ENCODE results near the gene LARGE1.

Gene LARGE1

DNA sequence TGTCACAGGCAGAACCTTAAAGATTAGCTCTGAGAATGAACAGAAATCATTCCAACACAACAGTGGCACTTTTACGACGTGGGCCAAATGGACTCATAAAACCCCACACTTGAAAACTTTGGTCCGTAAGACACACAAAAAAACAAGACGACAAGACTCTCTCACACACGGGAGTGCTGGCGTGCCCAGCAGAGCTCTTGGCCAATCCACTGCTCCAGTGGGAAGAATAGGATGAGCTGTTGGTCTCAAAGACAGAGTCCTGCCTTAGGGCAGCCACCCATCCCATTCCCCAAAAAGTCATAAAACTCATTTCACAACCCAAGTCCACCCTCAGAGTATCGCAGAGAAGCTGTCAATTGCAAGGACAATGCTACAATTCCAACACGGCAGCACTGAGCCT is 18.2 kb downstream of the LARGE1 start:
- no peak for FAIRE-seq
- TF ChIP-seq POLR2A (IDR thresholded peaks at IDR 0.05; ENCODE audit: low read depth, low read length) (no peak), TAF1 (IDR thresholded peaks at IDR 0.05; ENCODE audit: low read depth, low read length) (no peak)

DNA sequence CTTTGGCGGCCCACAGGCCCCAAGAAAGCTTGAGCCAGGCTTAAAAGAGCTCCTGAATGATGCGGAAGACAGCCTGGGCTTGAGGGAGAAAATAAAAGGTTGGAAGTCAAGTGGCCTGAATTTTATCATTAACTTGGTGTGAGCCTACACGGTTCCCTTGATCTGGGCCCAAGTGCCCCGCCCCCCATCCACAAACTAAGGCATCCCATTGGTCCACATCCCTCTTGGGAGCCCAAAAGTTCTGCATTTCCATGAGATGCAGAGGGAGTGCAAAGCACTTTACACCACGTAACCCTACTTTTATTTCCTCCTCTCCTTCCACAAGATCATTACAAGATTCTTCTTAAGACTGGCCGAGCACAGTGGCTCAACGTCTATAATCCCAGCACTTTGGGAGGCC is 22.2 kb downstream of the LARGE1 start:
- TF ChIP-seq PAX5 (IDR thresholded peaks at IDR 0.05; ENCODE audit: insufficient read depth, low read length, severe bottlenecking), result no peak
- TF ChIP-seq POLR2A (IDR thresholded peaks at IDR 0.05; ENCODE audit: low read depth, low read length), result no peak
- no peak for TF ChIP-seq POLR2AphosphoS5 (IDR thresholded peaks at IDR 0.05; ENCODE audit: low read depth, low read length)
- no peak for TF ChIP-seq POU2F2 (IDR thresholded peaks at IDR 0.05; ENCODE audit: low read depth, low read length)
- no peak for TF ChIP-seq SPI1 (IDR thresholded peaks at IDR 0.05; ENCODE audit: low read depth, low read length)
- no peak for TF ChIP-seq TAF1 (IDR thresholded peaks at IDR 0.05; ENCODE audit: low read depth, low read length)
- DNase-seq (ENCODE audit: insufficient read length, low spot score), result no peak
- no peak for FAIRE-seq

More for the DNA sequence above, 18.2 kb downstream of the LARGE1 start:
- no peak for DNase-seq (ENCODE audit: insufficient read length, low spot score)

DNA sequence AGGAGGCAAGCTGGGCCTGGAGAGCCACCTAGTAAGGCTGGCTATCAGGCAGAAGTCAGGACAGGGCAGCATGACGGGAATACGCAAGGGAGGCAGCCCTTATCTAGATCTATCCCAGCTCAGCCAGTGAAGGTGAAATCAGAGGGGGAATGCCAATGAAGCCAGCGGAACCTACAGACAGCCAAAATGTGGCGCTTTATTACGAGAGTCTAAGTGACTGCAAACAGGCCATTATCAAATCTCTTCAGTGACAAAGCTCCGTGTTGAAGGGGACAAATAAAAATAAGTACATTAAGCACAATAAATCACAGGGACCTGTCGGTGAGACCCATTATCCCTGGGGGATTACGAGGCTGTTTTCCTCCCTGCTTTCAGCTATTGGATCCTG is 22.8 kb downstream of the LARGE1 start:
- DNase-seq (ENCODE audit: insufficient read length, low spot score) (no peak), FAIRE-seq (no peak)
- TF ChIP-seq TAF1 (IDR thresholded peaks at IDR 0.05; ENCODE audit: low read depth, low read length), result no peak

DNA sequence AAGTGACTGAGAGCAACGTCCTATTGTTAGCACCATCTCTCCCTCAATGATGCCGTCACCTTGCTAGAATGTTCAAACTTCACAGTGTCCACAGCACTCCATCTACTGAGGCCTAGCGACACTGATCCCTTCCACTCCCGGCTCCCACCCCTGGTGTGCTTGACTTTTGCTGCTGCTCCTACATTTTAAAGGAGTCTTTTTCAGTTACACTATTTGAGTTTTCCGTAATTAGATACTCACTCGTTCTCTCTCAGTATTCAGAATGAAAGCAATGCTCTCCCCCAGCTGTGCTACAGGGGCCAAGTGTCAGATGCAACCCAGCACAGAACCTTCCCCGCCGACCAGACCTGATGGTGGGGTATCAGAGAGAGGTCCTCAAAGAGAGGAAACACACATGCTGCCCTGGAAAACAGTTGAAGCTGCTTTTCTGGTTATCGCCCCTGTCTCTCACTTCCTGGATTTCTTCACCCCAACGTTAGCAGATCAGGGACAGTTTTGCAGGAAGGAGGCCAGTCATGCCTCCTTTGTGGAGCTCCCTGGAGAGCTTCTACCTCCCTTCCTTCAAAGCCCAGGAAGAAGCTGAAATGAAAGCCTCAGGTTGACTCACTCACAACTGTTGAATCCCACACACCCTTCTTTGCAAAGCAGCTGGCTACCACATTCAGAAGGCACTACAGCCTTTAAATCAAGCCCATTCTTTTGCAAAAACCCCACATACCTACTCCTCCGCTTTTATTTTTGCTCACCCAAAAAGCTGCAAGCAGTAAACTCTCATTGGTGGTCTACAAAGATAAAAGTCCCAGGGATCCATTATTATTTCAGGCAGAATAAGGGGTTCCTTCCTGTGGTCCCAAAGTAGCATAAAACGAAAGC is 23.5 kb downstream of the LARGE1 start:
- 0 out of 2 replicates have a peak, but pooled peaks have one; percentile 31 for TF ChIP-seq TAF1 (IDR thresholded peaks at IDR 0.05; ENCODE audit: low read depth, low read length)
- TF ChIP-seq PAX5 (IDR thresholded peaks at IDR 0.05; ENCODE audit: insufficient read depth, low read length, severe bottlenecking), result no peak
- TF ChIP-seq POLR2AphosphoS5 (IDR thresholded peaks at IDR 0.05; ENCODE audit: low read depth, low read length), result no peak; the same call in none of the 2 replicates
- 0 out of 2 replicates have a peak, but pooled peaks have one; percentile 35 for TF ChIP-seq POU2F2 (IDR thresholded peaks at IDR 0.05; ENCODE audit: low read depth, low read length)
- no peak; the same call in none of the 2 replicates for TF ChIP-seq SPI1 (IDR thresholded peaks at IDR 0.05; ENCODE audit: low read depth, low read length)
- FAIRE-seq, result no peak

DNA sequence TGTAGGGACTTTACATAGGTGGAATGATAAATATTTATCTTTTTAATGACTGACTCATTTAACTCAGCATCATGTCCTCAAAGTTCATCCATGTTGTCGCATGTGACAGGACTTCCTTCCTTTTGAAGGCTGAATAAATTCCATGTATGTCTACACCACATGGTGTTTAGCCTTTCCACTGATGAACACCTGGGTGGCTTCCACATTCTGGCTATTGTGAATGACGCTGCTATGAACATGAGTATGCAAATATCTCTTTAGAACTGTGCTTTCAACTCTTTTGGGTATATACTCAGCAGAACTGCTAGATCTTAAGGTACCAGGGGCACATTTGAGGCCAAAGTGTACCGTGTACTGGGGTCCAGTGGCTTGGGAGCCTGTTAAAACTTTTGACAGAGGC is 24.1 kb downstream of the LARGE1 start:
- TF ChIP-seq SPI1 (IDR thresholded peaks at IDR 0.05; ENCODE audit: low read depth, low read length), result peak; percentile 46
- no peak; the same call in 1 of the 2 replicates for TF ChIP-seq POLR2AphosphoS5 (IDR thresholded peaks at IDR 0.05; ENCODE audit: low read depth, low read length)
- no peak for TF ChIP-seq PAX5 (IDR thresholded peaks at IDR 0.05; ENCODE audit: insufficient read depth, low read length, severe bottlenecking)
- no peak for TF ChIP-seq POLR2A (IDR thresholded peaks at IDR 0.05; ENCODE audit: low read depth, low read length)
- peak; percentile 88 for TF ChIP-seq POU2F2 (IDR thresholded peaks at IDR 0.05; ENCODE audit: low read depth, low read length)
- no peak for TF ChIP-seq TAF1 (IDR thresholded peaks at IDR 0.05; ENCODE audit: low read depth, low read length)
- peak; percentile 88 for FAIRE-seq
- DNase-seq (ENCODE audit: insufficient read length, low spot score), result no peak

More for the DNA sequence above, 23.5 kb downstream of the LARGE1 start:
- DNase-seq (ENCODE audit: insufficient read length, low spot score), result no peak

DNA sequence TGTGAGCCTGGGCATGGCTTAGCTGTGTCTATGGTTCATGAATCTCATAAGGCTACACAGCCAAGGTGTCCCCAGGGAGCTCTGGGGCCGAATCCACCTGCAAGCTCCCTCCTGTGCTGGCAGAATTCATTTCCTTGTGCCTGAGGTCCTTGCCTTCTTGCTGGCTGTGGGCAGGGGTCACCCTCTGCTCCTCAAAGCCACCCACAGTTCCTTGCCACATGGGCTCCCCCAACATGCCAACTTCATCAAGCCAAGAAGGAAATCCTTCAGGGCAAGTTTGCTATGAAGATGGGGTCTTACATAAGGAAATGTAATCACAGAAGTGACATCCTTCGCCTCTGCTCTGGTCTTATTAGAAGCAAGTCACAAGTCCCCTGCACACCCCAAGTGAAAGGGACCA is 24.8 kb downstream of the LARGE1 start:
- no peak for FAIRE-seq
- TF ChIP-seq POLR2AphosphoS5 (IDR thresholded peaks at IDR 0.05; ENCODE audit: low read depth, low read length) (no peak), SPI1 (IDR thresholded peaks at IDR 0.05; ENCODE audit: low read depth, low read length) (no peak), TAF1 (IDR thresholded peaks at IDR 0.05; ENCODE audit: low read depth, low read length) (no peak), POU2F2 (IDR thresholded peaks at IDR 0.05; ENCODE audit: low read depth, low read length) (no peak), POLR2A (IDR thresholded peaks at IDR 0.05; ENCODE audit: low read depth, low read length) (no peak), PAX5 (IDR thresholded peaks at IDR 0.05; ENCODE audit: insufficient read depth, low read length, severe bottlenecking) (no peak)
- no peak for DNase-seq (ENCODE audit: insufficient read length, low spot score)

DNA sequence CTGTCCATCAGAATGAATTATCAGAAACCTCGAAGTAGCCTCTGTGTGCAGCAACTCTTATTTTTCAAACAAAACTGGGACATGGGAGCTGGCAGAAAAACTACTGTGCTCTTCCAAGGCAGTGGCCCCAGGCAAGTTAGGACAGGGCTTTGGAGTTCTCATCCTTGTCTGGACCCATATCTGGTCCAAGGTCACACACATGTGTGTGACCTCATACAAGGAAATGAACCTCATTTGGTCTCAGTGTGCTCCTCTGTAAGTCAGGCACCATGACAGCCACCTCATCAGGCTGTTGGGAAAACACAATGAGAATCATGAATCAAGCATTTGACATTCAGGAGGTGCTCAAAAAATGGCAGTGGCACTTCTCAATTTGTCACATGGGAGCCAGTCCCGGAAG is 25.8 kb downstream of the LARGE1 start:
- FAIRE-seq (no peak), DNase-seq (ENCODE audit: insufficient read length, low spot score) (no peak)
- TF ChIP-seq PAX5 (IDR thresholded peaks at IDR 0.05; ENCODE audit: insufficient read depth, low read length, severe bottlenecking) (no peak), POLR2AphosphoS5 (IDR thresholded peaks at IDR 0.05; ENCODE audit: low read depth, low read length) (no peak), TAF1 (IDR thresholded peaks at IDR 0.05; ENCODE audit: low read depth, low read length) (no peak), SPI1 (IDR thresholded peaks at IDR 0.05; ENCODE audit: low read depth, low read length) (no peak), POLR2A (IDR thresholded peaks at IDR 0.05; ENCODE audit: low read depth, low read length) (no peak), POU2F2 (IDR thresholded peaks at IDR 0.05; ENCODE audit: low read depth, low read length) (no peak)

DNA sequence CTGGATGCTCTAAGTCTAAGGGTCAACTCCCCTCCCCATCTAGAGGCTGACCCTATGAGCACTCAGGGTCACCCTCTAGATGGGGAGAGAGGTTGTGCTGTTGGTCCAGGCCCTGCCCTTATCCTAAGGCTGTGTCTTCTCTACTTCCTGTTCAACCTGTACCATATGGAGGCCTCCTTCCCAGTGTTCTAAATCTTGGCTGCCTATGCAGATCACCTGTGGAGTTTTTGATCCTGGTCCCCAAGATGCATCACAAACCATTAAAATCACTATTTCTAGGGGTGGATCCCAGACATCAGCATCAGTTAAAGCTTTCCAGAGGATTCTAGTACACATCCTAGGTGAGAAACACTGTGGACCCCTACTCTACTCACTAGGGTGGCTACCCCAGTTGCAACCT is 26.2 kb downstream of the LARGE1 start:
- TF ChIP-seq POLR2AphosphoS5 (IDR thresholded peaks at IDR 0.05; ENCODE audit: low read depth, low read length) (no peak), SPI1 (IDR thresholded peaks at IDR 0.05; ENCODE audit: low read depth, low read length) (no peak), POLR2A (IDR thresholded peaks at IDR 0.05; ENCODE audit: low read depth, low read length) (no peak)
- DNase-seq (ENCODE audit: insufficient read length, low spot score), result no peak
- no peak for FAIRE-seq

DNA sequence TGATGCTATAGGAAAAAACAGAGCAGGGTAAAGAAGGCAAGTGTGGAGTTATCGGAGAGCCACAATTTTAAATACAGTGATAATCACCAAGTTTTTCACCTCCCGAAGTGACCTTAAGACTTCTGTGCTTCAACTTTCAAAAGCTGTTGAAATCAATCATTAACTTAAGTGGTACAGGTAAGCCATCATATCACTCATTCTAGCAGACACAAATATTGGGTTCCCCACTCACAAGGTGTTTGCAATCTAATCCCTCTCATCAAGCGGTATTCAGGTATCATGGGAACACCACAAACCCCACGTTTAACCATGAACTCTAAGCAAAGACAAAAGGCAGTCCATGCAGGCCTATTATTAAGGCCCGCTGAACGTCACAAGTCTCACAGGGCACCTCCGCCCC is 26.8 kb downstream of the LARGE1 start:
- DNase-seq (ENCODE audit: insufficient read length, low spot score), result no peak
- FAIRE-seq, result no peak

DNA sequence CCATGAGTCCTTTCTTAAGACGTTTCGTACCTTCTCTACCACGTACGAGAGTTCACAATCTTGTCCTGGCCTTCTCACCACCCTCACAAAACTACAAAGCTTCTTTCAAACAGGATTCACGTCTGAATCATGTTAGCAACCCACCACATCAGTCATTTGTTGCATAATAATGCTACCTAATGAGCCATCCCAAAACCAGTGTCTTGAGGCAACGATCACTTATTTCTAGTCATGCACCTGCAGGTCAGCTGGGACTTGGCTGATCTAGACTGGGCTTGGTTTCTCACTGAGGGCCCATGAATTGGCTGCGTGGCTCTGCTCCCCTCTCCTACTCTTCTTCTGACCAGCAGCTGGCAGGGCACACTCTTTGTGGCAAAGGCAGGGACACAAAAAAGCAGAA is 28.3 kb downstream of the LARGE1 start:
- FAIRE-seq (no peak), DNase-seq (ENCODE audit: insufficient read length, low spot score) (no peak)
- TF ChIP-seq POU2F2 (IDR thresholded peaks at IDR 0.05; ENCODE audit: low read depth, low read length) (0 out of 2 replicates have a peak, but pooled peaks have one; percentile 38), SPI1 (IDR thresholded peaks at IDR 0.05; ENCODE audit: low read depth, low read length) (no peak), TAF1 (IDR thresholded peaks at IDR 0.05; ENCODE audit: low read depth, low read length) (no peak)

More for the DNA sequence above, 26.8 kb downstream of the LARGE1 start:
- TF ChIP-seq POLR2A (IDR thresholded peaks at IDR 0.05; ENCODE audit: low read depth, low read length), result no peak
- no peak for TF ChIP-seq POLR2AphosphoS5 (IDR thresholded peaks at IDR 0.05; ENCODE audit: low read depth, low read length)
- TF ChIP-seq POU2F2 (IDR thresholded peaks at IDR 0.05; ENCODE audit: low read depth, low read length), result no peak
- no peak for TF ChIP-seq PAX5 (IDR thresholded peaks at IDR 0.05; ENCODE audit: insufficient read depth, low read length, severe bottlenecking)
- no peak for TF ChIP-seq SPI1 (IDR thresholded peaks at IDR 0.05; ENCODE audit: low read depth, low read length)
- TF ChIP-seq TAF1 (IDR thresholded peaks at IDR 0.05; ENCODE audit: low read depth, low read length), result no peak
